ENCODE data around the gene PDPK1.

The PDPK1 gene

DNA sequence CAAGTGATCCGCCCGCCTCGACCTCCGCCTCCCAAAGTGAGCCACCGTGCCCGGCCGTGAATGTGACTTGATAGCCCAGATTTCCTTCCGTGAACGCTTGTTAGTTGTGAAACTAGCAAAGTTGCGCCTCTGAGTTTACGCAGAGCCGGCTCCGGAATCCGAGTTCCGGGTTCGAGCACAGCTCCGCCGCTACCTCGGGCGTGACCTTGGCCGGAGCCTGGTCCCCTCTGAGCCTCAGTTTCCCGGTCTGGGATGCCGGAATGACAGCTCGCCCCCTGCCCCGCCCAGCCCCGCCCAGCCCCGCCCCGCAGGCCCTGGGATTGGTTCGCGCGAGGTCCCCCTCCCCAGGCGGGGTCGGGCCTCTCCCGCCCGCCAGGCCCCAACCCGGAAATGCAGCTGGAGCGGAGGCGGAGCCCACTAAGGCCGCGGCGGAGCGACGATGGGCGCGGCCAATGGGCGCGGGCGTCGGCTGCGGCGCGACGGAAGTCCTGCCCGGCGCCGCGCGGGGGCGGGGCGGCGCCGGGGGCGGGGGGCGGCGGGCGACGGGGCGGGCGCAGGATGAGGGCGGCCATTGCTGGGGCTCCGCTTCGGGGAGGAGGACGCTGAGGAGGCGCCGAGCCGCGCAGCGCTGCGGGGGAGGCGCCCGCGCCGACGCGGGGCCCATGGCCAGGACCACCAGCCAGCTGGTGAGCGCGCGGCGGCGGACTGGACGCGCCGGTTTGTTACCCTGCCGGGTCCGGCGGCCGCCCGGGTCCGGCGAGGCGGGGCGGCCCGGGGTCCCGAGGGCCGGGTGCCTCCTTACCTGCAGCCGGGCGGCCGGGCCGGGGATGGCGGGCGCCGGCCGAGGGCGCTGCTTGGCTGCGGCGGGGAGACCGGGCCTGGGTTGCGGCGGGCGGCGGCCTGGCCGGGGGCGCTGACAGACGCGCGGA lies at the start of gene PDPK1:
Gene PDPK1 (plus strand): TSS at position 571 of the 929 bp plus-strand sequence. CDS start 92 bp downstream, at position 663.
- peak; percentile 97 for DNase-seq (ENCODE audit: insufficient read length, low spot score)
- FAIRE-seq = peak; percentile 65

DNA sequence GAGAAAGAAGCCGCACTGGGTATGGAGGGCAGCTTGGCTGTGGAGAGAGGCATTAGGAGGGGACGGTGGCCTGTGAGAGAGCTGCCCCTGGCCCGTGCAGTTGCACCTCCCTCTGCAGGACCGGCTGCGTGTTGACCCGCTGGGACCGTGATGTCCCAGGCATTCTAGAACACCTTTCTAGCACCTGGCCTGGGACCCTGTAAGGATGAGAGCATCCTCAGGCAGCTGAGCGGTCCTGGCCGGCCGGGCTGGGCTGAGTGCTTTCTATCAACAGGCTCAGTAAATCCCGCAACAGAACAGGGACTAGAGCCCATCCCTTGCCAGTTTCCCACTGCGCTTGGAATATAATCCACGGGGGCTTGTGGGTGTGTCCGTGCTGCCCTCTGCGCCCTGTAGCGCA lies 48.2 kb upstream of the PDPK1 start:
- DNase-seq (ENCODE audit: insufficient read length, low spot score) = no peak
- no peak for FAIRE-seq

DNA sequence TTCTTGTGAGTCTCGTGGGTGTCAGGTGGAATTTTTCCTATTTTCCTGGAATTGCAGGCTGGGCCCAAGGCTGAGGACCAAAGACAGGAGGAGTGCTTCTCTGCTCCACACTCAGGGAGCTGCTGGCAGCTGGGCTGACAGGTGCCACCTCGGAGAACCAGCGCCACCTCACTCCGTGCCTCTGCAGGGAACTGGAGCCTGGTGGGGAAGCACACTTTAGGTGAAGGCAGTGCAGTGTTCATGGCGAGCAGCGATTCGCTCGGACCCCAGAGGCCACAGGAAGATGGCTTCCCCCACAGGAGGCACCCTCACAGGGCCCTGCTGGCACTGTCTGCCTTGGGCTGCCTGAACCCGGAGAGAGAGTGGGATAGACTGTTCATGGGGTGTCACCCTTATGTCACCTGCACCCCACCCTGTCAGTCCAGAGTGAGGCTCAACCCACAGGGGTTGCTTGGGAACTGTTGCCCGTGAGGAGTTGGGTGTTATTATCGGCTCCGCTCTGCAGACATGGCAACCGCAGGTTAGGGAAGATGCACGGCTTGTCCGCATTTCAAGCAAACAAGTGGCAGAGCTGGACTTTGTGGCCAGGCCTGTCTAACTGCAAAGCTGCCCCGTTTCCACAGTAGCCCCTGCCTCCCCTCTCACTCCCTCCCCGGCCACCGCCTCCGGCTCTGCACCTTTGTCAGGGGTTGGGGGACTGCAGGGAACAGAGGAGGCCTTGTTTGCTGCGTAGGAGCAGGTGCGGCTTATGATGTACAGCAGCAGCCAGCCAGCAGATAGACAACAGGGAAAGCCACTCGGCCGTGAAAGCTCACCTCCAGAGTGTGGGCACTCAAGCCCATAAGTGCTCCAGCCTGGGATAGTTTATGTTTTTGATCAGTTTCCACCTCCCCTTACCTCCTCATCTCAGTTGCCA lies 47.4 kb upstream of the PDPK1 start:
- DNase-seq (ENCODE audit: insufficient read length, low spot score) = no peak
- no peak for FAIRE-seq

DNA sequence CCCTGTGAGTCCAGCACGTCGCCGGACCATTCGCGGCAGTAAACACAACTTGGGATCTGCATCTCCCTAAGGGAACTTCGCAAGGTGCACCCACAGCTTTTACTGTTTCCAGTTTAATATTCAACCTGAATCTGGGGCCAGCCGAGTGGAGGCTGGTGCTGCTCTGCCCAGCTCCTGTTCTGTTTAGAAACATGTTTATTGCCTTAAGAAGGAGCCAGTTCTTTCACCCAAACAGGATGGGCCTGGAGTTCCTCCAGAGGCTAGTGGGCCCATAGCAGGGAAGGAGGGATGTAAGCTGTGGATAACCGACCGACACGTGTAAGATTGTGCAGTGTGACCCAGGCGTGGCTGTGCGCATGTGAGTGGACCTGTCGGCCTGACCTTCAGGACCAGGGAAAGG lies 45.5 kb upstream of the PDPK1 start:
- no peak for FAIRE-seq
- no peak for DNase-seq (ENCODE audit: insufficient read length, low spot score)

DNA sequence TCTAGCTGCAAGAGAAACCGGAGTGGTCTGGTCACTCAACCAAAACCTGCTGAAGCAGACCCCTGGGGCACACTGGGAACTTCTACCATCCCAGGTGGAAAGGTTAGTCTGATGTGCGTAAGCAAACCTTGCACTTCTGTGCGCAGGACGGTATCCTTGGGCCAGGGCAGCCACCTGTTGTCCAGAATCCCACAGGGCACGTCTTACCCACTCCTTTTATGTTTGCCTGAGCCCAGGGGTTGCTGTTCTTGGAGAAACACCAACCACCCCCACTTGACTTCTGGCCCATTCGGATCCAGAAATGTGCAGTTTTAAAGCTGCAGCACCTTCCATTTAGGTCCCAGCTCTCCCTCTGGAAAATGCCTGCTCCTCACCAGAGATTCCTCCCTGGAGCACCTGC lies 44.2 kb upstream of the PDPK1 start:
- DNase-seq (ENCODE audit: insufficient read length, low spot score) (no peak), FAIRE-seq (no peak)

DNA sequence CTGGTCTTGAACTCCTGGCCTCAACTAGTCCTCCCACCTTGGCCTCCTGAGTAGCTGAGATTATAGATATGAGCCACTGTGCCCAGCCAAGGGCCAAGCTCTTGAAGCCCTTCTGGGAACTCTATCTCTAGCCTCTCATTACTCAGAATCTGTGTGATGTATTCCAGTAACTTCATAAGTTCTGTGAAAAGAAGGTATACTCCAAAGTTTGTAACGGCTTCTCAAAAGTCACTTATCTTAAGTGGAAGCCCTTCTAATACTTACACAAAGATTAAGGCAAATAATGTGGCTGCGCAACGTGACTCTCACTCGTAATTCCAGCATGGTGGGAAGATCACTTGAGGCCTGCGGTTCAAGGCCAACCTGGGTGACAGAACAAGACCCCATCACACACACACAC lies 43.2 kb upstream of the PDPK1 start:
- no peak for DNase-seq (ENCODE audit: insufficient read length, low spot score)
- no peak for FAIRE-seq

DNA sequence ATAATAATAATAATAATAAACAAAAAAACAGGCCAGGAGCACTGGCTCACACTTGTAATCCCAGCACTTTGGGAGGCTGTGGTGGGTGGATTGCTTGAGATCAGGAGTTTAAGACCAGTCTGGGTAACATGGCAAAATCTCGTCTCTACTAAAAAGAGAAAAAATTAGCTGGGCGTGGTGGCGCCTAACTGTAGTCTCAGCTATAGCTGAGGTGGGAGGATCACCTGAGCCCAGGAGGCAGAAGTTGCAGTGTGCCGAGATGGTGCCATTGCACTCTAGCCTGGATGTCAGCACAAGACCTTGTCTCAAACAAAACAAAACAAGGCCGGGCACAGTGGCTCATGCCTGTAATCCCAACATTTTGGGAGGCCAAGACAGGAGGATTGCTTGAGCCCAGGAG lies 42.8 kb upstream of the PDPK1 start:
- DNase-seq (ENCODE audit: insufficient read length, low spot score) (no peak), FAIRE-seq (no peak)

DNA sequence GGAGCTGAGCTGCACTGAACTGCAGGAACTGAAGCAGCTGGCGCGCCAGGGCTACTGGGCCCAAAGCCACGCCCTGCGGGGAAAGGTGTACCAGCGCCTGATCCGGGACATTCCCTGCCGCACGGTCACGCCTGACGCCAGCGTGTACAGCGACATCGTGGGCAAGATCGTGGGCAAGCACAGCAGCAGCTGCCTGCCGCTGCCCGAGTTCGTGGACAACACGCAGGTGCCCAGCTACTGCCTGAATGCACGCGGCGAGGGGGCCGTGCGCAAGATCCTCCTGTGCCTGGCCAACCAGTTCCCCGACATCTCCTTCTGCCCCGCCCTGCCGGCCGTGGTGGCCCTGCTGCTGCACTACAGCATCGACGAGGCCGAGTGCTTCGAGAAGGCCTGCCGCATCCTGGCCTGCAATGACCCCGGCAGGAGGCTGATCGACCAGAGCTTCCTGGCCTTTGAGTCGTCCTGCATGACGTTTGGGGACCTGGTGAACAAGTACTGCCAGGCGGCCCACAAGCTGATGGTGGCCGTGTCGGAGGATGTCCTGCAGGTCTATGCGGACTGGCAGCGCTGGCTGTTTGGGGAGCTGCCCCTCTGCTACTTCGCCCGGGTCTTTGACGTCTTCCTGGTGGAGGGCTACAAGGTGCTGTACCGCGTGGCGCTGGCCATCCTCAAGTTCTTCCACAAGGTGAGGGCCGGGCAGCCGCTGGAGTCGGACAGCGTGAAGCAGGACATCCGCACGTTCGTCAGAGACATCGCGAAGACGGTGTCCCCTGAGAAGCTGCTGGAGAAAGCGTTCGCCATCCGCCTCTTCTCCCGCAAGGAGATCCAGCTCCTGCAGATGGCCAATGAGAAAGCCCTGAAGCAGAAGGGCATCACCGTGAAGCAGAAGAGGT lies 41.4 kb upstream of the PDPK1 start:
- DNase-seq (ENCODE audit: insufficient read length, low spot score) (no peak), FAIRE-seq (no peak)

DNA sequence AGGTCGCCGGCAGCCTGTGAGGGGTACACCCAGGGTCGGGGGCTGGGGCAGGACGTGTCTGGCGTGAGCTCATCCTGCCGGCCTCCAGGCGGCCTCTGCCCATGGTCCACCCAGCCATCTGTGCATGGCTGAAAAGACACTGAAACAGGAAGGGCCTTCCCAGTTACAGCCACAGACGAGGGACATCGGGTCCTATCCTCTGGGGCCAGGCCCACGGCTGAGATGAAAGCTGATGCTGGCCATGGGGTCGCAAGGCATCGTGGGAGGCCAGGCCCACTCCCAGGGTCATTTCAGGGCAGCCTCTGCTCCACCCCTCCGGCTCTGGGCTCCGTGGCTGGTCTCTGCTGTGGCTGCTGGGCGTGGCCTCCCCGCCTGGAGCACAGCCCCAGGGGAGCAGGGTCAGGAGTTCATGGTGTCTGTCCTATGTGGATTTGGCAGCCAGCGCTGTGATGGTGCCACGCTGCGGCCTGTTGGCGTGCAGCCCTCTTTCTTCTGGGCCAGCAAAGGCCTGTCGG lies 40.6 kb upstream of the PDPK1 start:
- FAIRE-seq (no peak), DNase-seq (ENCODE audit: insufficient read length, low spot score) (no peak)

DNA sequence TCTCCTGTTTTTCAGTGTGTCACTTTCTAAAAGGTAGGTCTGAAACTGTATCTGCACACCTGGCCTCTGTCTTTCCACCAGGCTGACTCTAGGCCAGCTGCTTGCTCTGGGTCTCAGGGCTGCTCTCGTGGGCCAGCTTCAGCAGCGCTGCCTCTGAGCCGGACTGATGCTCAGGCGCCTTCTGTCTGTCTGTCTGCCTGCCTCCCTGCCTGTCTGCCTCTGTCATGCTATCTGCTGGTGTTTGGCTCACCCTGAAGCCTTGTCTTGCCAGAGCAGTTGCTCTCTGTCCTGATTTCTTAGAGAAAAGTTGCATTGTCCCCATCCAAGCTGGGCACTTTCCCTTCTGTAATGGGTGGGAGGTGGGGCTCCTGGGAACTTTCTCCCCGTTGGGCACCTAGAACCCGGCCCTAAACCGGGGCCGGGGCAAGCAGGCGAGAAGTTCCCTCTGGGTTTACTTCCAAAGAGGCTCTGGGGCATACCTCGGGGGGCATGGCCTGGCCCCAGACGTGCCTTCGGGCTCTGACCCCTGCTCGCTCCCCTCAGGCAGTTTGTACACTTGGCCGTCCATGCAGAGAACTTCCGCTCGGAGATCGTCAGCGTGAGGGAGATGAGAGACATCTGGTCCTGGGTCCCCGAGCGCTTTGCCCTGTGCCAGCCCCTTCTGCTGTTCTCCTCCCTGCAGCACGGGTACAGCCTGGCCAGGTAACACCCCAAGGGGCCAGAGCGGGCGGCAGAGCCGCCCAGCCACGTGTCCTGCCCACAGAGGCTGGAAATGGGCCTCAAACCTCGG lies 39.9 kb upstream of the PDPK1 start:
- FAIRE-seq = no peak

DNA sequence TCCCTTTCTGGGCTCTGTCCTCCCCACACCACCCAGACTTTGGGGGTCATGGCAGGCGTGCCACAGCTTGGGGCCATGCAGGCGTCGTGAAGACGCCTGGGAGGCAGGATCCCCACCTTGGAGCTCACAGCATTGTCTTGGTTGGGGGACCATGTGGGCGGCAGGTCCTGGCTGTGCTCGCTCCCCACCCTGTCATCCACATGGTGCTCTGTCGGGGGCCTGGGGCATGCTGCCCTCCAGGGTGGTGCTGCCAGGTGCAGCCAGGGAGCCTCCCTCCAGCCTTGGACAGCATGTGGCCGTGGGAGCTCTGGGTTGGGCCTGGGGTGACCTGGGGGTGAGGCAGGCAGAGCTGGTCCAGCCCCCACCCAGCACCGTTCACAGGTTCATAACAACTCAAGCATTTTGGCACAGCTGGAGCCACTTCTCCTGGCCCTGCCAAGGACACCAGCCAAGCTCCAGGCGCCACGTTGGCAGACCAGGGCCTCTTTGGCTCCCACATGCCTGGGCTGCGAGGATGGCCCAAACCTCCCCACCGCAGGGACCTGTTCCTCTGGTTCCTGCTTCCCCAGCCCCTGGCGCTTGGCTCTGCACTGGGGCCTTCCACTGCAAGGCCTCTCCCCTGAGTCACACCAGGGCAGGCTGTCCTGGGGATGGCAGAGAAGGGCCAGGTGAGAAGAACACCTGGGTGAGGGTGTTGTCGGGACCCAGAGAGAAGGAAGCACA lies 39.1 kb upstream of the PDPK1 start:
- DNase-seq (ENCODE audit: insufficient read length, low spot score) = no peak
- FAIRE-seq = no peak

More for the DNA sequence above, 39.9 kb upstream of the PDPK1 start:
- no peak for DNase-seq (ENCODE audit: insufficient read length, low spot score)

DNA sequence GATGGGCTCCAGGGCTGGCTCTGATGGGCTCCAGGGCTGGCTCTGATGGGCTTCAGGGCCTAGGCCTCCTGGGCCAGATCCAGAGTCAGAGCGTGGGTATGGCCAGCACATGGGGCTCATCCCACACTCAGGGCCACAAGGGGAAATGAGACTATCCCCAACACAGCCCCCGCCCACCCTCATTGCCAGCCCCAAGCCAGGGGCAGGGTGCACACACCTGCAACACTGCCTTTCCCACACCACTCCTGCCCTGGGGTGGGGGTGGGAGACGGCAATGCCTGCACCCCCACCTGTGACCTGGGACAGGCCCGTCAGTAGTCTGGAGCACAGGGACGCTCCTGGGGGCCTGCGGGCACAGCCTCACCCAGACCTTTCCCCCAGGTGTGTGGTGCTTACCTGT lies 38.4 kb upstream of the PDPK1 start:
- FAIRE-seq (no peak), DNase-seq (ENCODE audit: insufficient read length, low spot score) (no peak)

DNA sequence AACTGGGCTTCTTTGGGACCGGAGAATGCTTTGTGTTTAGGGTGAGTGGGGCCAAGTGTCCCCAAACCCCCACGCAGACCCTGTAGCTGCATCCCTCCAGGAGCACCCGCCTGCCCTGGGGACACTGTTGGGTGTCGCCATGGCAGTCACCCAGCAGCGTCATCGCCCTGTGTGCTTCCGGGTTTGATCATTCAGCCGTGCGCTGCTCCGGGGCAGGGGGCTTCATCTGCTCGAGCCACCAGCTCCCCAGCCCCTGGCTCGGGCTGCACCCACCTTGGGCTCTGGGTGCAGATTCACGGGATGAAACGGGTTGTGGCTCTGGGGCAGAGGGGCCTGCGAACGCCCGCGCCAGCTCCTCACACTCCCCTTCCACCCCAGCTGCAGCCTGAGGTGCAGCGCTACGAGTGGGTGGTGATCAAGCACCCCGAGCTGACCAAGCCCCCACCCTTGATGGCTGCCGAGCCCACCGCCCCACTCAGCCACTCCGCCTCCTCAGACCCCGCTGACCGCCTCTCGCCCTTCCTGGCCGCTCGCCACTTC lies 37.9 kb upstream of the PDPK1 start:
- DNase-seq (ENCODE audit: insufficient read length, low spot score) = no peak
- FAIRE-seq = no peak

DNA sequence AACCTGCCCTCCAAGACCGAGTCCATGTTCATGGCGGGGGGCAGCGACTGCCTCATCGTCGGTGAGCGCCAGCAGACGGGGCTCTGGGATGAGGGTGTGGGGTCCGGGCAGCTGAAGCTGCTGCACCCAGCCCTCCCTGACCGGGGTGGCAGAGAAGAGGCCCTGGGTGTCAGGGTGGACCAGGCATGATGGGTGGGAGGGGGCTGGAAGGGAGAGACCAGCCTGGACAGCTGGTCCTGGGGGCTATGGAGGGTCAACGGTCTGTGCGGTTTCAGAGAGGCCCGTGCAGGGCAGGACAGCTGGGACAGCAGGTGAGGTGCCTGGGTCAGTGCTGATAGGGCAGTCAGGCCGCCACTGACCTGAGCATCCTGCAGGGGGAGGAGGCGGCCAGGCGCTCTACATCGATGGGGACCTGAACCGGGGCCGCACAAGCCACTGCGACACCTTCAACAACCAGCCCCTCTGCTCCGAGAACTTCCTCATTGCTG lies 37.3 kb upstream of the PDPK1 start:
- FAIRE-seq (no peak), DNase-seq (ENCODE audit: insufficient read length, low spot score) (no peak)

DNA sequence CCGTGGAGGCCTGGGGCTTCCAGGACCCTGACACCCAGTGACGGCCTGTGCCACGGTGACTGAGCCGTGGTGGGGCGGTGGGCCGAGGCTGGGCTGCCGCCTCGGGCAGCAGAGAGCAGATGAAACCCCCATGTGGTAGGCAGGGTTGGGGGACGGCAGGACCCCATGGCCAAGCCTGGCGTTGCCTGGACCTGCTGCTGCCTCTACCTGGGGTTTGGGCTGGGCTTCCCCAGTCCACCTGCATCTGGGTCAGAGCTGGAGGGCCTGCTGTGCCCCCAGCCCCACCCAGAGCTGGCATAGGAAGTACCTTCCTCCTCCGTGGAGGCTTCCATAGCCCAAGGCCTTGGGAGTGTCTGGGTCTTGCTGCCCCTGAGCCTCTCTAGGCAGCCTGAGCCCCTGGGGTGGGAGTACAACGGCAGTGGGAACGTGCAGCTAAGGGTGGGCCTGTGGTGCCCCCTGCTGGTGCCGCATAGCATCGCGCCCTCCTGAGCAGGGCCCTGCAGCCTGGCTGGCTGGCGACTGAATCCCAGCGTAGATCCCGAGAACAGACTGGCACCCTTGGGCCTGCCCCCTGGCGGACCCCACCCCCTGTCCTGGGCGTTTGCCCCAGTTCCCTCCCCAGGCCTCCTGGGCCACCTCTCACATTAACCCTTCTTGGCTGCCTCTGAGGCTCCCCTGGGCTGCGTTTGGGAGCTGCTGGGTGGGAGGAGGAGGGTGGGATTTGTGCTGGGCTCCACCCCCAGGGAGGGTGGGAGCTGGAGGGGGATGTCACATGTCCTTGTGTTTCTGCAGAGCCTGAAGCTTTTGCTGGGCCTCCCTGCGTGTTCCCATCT lies 36.7 kb upstream of the PDPK1 start:
- peak; percentile 23 for FAIRE-seq
- DNase-seq (ENCODE audit: insufficient read length, low spot score) = peak; percentile 90

DNA sequence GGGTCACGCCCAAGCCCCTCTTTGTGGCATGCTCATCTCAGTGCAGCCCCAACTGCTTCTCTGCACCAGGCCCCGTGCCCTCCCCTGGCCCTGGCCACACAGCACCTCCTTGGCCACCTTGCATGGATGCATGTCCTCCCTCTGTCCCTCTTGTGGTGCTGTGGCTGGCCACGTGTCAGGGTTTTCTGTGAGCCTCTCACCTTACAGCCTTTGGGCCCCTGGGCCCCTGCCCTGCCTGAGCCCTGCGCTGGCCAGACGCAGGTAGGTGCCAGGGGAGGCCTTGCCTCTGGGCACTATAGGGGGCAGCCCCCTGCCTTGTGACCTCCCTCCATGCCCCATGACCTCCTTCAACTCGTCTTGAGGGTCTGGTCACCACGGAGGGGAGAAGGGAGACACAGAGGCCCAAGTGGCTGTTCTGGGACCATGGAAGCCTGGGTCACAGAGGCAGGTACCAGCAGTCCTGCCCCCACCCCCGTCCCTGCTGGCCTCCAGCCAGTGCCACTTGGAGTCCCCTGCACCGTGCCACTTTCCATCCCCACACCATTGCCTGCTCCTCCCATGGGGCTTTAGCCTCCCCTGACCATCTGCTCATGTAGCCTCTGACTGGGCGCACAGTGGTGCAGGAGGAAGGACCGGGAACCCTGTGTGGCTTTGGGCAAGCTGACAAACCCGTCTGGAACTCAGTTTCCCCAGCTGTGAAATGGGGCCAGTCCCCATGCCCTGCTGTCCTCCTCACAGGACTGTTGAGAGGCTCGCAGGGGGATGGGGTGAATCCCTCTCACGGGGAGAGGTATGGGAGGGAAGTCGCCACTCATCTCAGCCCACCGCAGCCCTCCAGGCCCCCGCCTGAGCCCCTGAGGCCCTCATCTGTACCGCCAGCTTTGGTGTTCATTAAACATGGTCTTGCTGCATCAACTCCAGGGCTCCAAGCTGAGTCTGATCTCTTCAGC lies 35.6 kb upstream of the PDPK1 start:
- no peak for FAIRE-seq
- no peak for DNase-seq (ENCODE audit: insufficient read length, low spot score)

All from GM19239 (cell line).